ENCODE measurements around the gene NCR1. TPM values are rescaled to one million over a fixed set of nuclear protein-coding genes. Genes with fewer than 3 reads are reported as not detected.
"Not testable (repeated sequence)": the region's sequence is repeated elsewhere in the genome, so short reads cannot be mapped to it uniquely, and the experiment has no call there.

NCR1 gene
- total RNA-seq: 1 to 10 TPM in 1 of 2 donors, under 1 TPM in 1; 0.63 to 2.5 TPM
- 1 to 10 TPM in 1 of 2 donors, under 1 TPM in 1; 0.30 to 1.6 TPM for polyA plus RNA-seq
- long read RNA-seq, donor 1: 0 reads
- long read RNA-seq, donor 2: 0 reads
- long read RNA-seq, donor 3: 0 reads
- long read RNA-seq, donor 4: 0 reads
- long read RNA-seq, donor 5: 0 reads

- H3K9me3 ChIP-seq (ENCODE audit: control insufficient read depth in 4 of 4, insufficient read depth in 3 of 4, low read length in 3 of 4): peaks cover 0 to 4% (median 0%) of the 10 kb centered on the region in 4 donors
- no peaks in the 10 kb centered on the region for H3K36me3 ChIP-seq (ENCODE audit: control insufficient read depth in 4 of 4, insufficient read depth in 4 of 4, low read length in 4 of 4)
- DNase-seq (no peak), ATAC-seq (ENCODE audit: insufficient read depth, low FRiP score) (no peak)
- no peaks in the 10 kb centered on the region for H3K27me3 ChIP-seq (ENCODE audit: control insufficient read depth in 3 of 3, insufficient read depth in 3 of 3, low read length in 2 of 3)
- H3K4me1 ChIP-seq (ENCODE audit: control insufficient read depth in 5 of 5, insufficient read depth in 5 of 5, low read length in 5 of 5): no peaks in the 10 kb centered on the region
- no peak within 1 kb of the TSS for H3K4me3 ChIP-seq
- 44 to 56% methylated on average over 22 of the region's 22 CpGs for WGBS, 2 donors
- no peak for TF ChIP-seq CTCF (IDR thresholded peaks at IDR 0.05; ENCODE audit: control extremely low read depth, extremely low read depth)
- no peak within 1 kb of the TSS for H3K9ac ChIP-seq (ENCODE audit: insufficient read depth in 1 of 2, low read length in 2 of 2)
- no peak within 1 kb of the TSS for H3K27ac ChIP-seq (ENCODE audit: low read depth in 1 of 2, low read length in 1 of 2)
Measured at GRCh38 chr19:54905803-54906511, at the start of gene NCR1. NCR1 (plus strand) TSS chr19:54906148; CDS start chr19:54906188, 40 bp downstream.

- WGBS, 2 donors: 81 to 91% methylated on average over 2 to 3 of the region's 3 CpGs
- not testable (repeated sequence) for H3K9me3 ChIP-seq (ENCODE audit: control insufficient read depth in 4 of 4, insufficient read depth in 3 of 4, low read length in 3 of 4); H3K4me3 ChIP-seq; ATAC-seq (ENCODE audit: insufficient read depth, low FRiP score); H3K36me3 ChIP-seq (ENCODE audit: control insufficient read depth in 4 of 4, insufficient read depth in 4 of 4, low read length in 4 of 4); H3K4me1 ChIP-seq (ENCODE audit: control insufficient read depth in 5 of 5, insufficient read depth in 5 of 5, low read length in 5 of 5); H3K27ac ChIP-seq (ENCODE audit: low read depth in 1 of 2, low read length in 1 of 2); H3K27me3 ChIP-seq (ENCODE audit: control insufficient read depth in 3 of 3, insufficient read depth in 3 of 3, low read length in 2 of 3); H3K9ac ChIP-seq (ENCODE audit: insufficient read depth in 1 of 2, low read length in 2 of 2); DNase-seq
Measured at GRCh38 chr19:54858476-54858875, 47.5 kb upstream of the NCR1 start.

- not testable (repeated sequence) for H3K9ac ChIP-seq (ENCODE audit: insufficient read depth in 1 of 2, low read length in 2 of 2); H3K9me3 ChIP-seq (ENCODE audit: control insufficient read depth in 4 of 4, insufficient read depth in 3 of 4, low read length in 3 of 4); H3K4me3 ChIP-seq; H3K36me3 ChIP-seq (ENCODE audit: control insufficient read depth in 4 of 4, insufficient read depth in 4 of 4, low read length in 4 of 4); ATAC-seq (ENCODE audit: insufficient read depth, low FRiP score); H3K4me1 ChIP-seq (ENCODE audit: control insufficient read depth in 5 of 5, insufficient read depth in 5 of 5, low read length in 5 of 5); DNase-seq; H3K27ac ChIP-seq (ENCODE audit: low read depth in 1 of 2, low read length in 1 of 2); H3K27me3 ChIP-seq (ENCODE audit: control insufficient read depth in 3 of 3, insufficient read depth in 3 of 3, low read length in 2 of 3)
- 37 to 55% methylated on average over 7 of the region's 7 CpGs for WGBS, 2 donors
Measured at GRCh38 chr19:54859421-54859820, 46.5 kb upstream of the NCR1 start.

- not testable (repeated sequence) for H3K36me3 ChIP-seq (ENCODE audit: control insufficient read depth in 4 of 4, insufficient read depth in 4 of 4, low read length in 4 of 4); DNase-seq; H3K9ac ChIP-seq (ENCODE audit: insufficient read depth in 1 of 2, low read length in 2 of 2); H3K4me3 ChIP-seq; H3K27ac ChIP-seq (ENCODE audit: low read depth in 1 of 2, low read length in 1 of 2); ATAC-seq (ENCODE audit: insufficient read depth, low FRiP score); H3K4me1 ChIP-seq (ENCODE audit: control insufficient read depth in 5 of 5, insufficient read depth in 5 of 5, low read length in 5 of 5); H3K27me3 ChIP-seq (ENCODE audit: control insufficient read depth in 3 of 3, insufficient read depth in 3 of 3, low read length in 2 of 3)
- peaks cover 0 to 18% (median 0%) of the 10 kb centered on the region in 4 donors for H3K9me3 ChIP-seq (ENCODE audit: control insufficient read depth in 4 of 4, insufficient read depth in 3 of 4, low read length in 3 of 4)
- 100% methylated on average over 1 of the region's 3 CpGs; no CpG with 5 or more reads in 1 of the 2 donors for WGBS, 2 donors
Measured at GRCh38 chr19:54863459-54863858, 42.5 kb upstream of the NCR1 start.

- Histone ChIP-seq H3K9me3 (ENCODE audit: control insufficient read depth in 4 of 4, insufficient read depth in 3 of 4, low read length in 3 of 4) (peaks cover 0 to 4% (median under 1%) of the 10 kb centered on the region in 4 donors), H3K4me3 (no peak overlapping the region), H3K27ac (ENCODE audit: low read depth in 1 of 2, low read length in 1 of 2) (no peak overlapping the region), H3K4me1 (ENCODE audit: control insufficient read depth in 5 of 5, insufficient read depth in 5 of 5, low read length in 5 of 5) (no peaks in the 10 kb centered on the region), H3K9ac (ENCODE audit: insufficient read depth in 1 of 2, low read length in 2 of 2) (no peak overlapping the region), H3K27me3 (ENCODE audit: control insufficient read depth in 3 of 3, insufficient read depth in 3 of 3, low read length in 2 of 3) (peaks cover 0 to 2% (median 0%) of the 10 kb centered on the region in 3 donors), H3K36me3 (ENCODE audit: control insufficient read depth in 4 of 4, insufficient read depth in 4 of 4, low read length in 4 of 4) (no peaks in the 10 kb centered on the region)
- DNase-seq (no peak), ATAC-seq (ENCODE audit: insufficient read depth, low FRiP score) (no peak)
- WGBS, 2 donors: 28 to 40% methylated on average over 3 of the region's 3 CpGs
- TF ChIP-seq CTCF (IDR thresholded peaks at IDR 0.05; ENCODE audit: control extremely low read depth, extremely low read depth): no peak
Measured at GRCh38 chr19:54871696-54872095, 34.3 kb upstream of the NCR1 start.
